GM19035 (cell line): ENCODE results near the gene KLHL35.

Experiments
- ATAC-seq: cut with Tn5 transposase; IDR thresholded peaks from one replicate; pipeline ENCODE4 v1.9.1; 2021; ENCODE audit not compliant: unreplicated experiment

Gene KLHL35

DNA sequence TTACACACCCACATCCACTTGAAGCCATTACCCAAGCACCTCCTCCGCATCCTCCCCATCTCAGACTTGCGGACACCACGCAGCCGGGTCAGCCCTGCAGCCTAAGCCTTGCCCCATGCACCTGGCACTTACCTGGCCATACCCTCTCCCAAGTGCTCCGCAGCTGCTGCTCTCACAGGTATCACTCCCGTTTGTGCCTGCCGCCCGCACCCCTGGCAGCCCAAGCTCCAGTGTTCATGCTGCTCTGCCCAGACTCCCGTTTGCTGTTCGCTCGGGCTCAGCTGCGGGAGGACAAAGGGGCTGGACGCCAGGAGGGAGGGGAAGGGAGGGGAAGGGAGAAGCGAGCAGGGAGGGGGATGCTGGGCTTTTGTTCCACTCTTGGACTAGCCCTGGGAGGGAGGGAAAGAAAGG, at the start of gene KLHL35:
TSS of gene KLHL35 (minus strand) at position 293 of the 411 bp plus-strand sequence. CDS start 2,574 bp downstream, outside the sequence.
- ATAC-seq = no peak

GRCh38 chr11:75481922-75482606, 49.1 kb upstream of the KLHL35 start:
- no peak for ATAC-seq

- no peak for ATAC-seq
These were observed 48.4 kb upstream of the KLHL35 start for GRCh38 chr11:75481223-75481921.

- no peak for ATAC-seq
These were observed 47.5 kb upstream of the KLHL35 start for GRCh38 chr11:75480185-75481175.

DNA sequence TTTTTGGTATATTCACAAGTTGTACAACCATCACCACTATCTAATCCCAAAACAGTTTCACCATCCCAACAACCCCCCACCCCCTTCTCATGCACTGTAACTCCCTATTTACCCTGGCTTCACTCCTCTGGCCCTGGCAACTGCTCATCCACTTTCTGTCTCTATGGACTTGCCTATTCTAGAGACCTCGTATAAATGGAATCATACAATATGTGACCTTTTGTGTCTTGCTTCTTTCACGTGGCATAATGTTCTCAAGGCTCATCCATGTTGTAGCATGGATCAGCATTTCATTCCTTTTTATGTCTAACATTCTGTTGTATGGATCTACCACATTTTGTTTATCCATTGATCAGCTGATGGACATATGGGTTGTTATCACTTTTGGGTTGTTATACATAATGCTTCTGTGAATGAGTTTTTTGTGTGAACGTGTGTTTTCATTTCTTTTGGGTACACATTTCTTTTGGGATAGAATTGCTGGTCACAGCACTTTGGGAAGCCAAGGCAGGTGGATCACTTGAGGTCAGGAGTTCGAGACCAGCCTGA, 46.7 kb upstream of the KLHL35 start:
- ATAC-seq = no peak

GRCh38 chr11:75478783-75479596, 46.0 kb upstream of the KLHL35 start:
- ATAC-seq = no peak

DNA sequence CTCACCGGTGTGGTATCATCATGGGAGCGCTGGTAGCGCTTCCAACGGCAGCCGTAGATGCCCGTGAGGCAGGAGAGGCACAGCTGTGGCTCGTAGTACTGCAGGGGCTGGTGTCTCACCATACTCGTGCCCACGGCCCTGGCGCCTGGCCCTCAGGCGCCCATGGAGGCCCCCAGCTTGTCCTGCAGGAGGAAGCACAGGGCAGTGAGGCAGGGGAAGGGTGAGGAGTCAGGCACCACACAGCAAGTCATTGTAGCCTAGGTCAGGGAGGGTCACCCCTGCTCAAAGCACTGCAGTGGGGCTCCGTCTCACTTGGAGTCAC, 44.6 kb upstream of the KLHL35 start:
- no peak for ATAC-seq

GRCh38 chr11:75476739-75477613, 44.0 kb upstream of the KLHL35 start:
- ATAC-seq = no peak

GRCh38 chr11:75475767-75476650, 43.0 kb upstream of the KLHL35 start:
- no peak for ATAC-seq

GRCh38 chr11:75474878-75475766, 42.1 kb upstream of the KLHL35 start:
- ATAC-seq = no peak

GRCh38 chr11:75474240-75474639, 41.2 kb upstream of the KLHL35 start:
- ATAC-seq = no peak

- no peak for ATAC-seq
These were observed 40.7 kb upstream of the KLHL35 start for GRCh38 chr11:75473684-75474083.

GRCh38 chr11:75472081-75472732, 39.2 kb upstream of the KLHL35 start:
- ATAC-seq = no peak

GRCh38 chr11:75471176-75471973, 38.4 kb upstream of the KLHL35 start:
- no peak for ATAC-seq

- ATAC-seq = no peak
These were observed 37.6 kb upstream of the KLHL35 start for GRCh38 chr11:75470476-75471080.
